Measurements from ENCODE around the gene CBLC. TPM values are rescaled to one million over a fixed set of nuclear protein-coding genes. Genes with fewer than 3 reads are reported as not detected.
A peak's percentile ranks its signal among the peaks of the same experiment; 100 is the strongest.

The CBLC gene
- total RNA-seq, 4 donors from 2014 or later = 84.2 to 197 (median 132) TPM

GRCh38 chr19:44792281-44792680 lies 14.6 kb downstream of the CBLC start:
- TF ChIP-seq CTCF (IDR thresholded peaks at IDR 0.05) (no peak), POLR2A (IDR thresholded peaks at IDR 0.05) (no peak)
- Histone ChIP-seq H3K4me3 (no peak overlapping the region), H3K36me3 (peaks cover 0 to 70% (median 0%) of the 10 kb centered on the region in 3 donors), H3K4me1 (peaks cover 0 to 10% (median 0%) of the 10 kb centered on the region in 4 donors), H3K27ac (no peak overlapping the region), H3K9me3 (no peaks in the 10 kb centered on the region), H3K27me3 (no peaks in the 10 kb centered on the region)
- no peak for DNase-seq

- no peak overlapping the region for H3K27ac ChIP-seq
Measured at GRCh38 chr19:44794610-44795009, 16.9 kb downstream of the CBLC start.

GRCh38 chr19:44795398-44795987 lies 17.8 kb downstream of the CBLC start:
- TF ChIP-seq POLR2A (IDR thresholded peaks at IDR 0.05) = no peak
- TF ChIP-seq CTCF (IDR thresholded peaks at IDR 0.05) = no peak
- H3K36me3 ChIP-seq = peaks cover 0 to 49% (median 0%) of the 10 kb centered on the region in 3 donors
- no peak overlapping the region for H3K4me3 ChIP-seq
- DNase-seq = no peak
- H3K9me3 ChIP-seq = no peaks in the 10 kb centered on the region
- no peak overlapping the region for H3K27ac ChIP-seq
- H3K4me1 ChIP-seq = peaks cover 0 to 16% (median 0%) of the 10 kb centered on the region in 4 donors
- H3K27me3 ChIP-seq = no peaks in the 10 kb centered on the region

More at GRCh38 chr19:44794610-44795009, 16.9 kb downstream of the CBLC start:
- peaks cover 0 to 52% (median 0%) of the 10 kb centered on the region in 3 donors for H3K36me3 ChIP-seq
- DNase-seq = no peak
- H3K4me3 ChIP-seq = no peak overlapping the region
- H3K9me3 ChIP-seq = no peaks in the 10 kb centered on the region
- no peaks in the 10 kb centered on the region for H3K27me3 ChIP-seq
- TF ChIP-seq POLR2A (IDR thresholded peaks at IDR 0.05) = no peak
- no peak for TF ChIP-seq CTCF (IDR thresholded peaks at IDR 0.05)
- peaks cover 0 to 10% (median 0%) of the 10 kb centered on the region in 4 donors for H3K4me1 ChIP-seq

GRCh38 chr19:44796701-44797115 lies 19.0 kb downstream of the CBLC start:
- Histone ChIP-seq H3K36me3 (peaks cover 0 to 42% (median 0%) of the 10 kb centered on the region in 3 donors), H3K4me1 (peaks cover 0 to 16% (median 0%) of the 10 kb centered on the region in 4 donors), H3K9me3 (no peaks in the 10 kb centered on the region), H3K27me3 (no peaks in the 10 kb centered on the region), H3K27ac (peak overlapping the region in 2 of 4 donors; percentile 42 to 49), H3K4me3 (no peak overlapping the region)
- no peak for TF ChIP-seq POLR2A (IDR thresholded peaks at IDR 0.05)
- peak in 2 of 3 donors; percentile 30 to 62 for DNase-seq

- H3K36me3 ChIP-seq = peaks cover 0 to 26% (median 0%) of the 10 kb centered on the region in 3 donors
- no peaks in the 10 kb centered on the region for H3K27me3 ChIP-seq
Measured at GRCh38 chr19:44799627-44800346, 22.1 kb downstream of the CBLC start.

GRCh38 chr19:44800461-44800860 lies 22.8 kb downstream of the CBLC start:
- H3K4me3 ChIP-seq = no peak overlapping the region
- H3K36me3 ChIP-seq = peaks cover 0 to 19% (median 0%) of the 10 kb centered on the region in 3 donors
- no peaks in the 10 kb centered on the region for H3K27me3 ChIP-seq
- H3K9me3 ChIP-seq = no peaks in the 10 kb centered on the region
- TF ChIP-seq POLR2A (IDR thresholded peaks at IDR 0.05) (no peak), CTCF (IDR thresholded peaks at IDR 0.05) (peak; percentile 69 to 95 (median 90))
- DNase-seq = peak; percentile 68 to 92 (median 88)
- H3K27ac ChIP-seq = no peak overlapping the region
- peaks cover 0 to 16% (median 0%) of the 10 kb centered on the region in 4 donors for H3K4me1 ChIP-seq

More at GRCh38 chr19:44799627-44800346, 22.1 kb downstream of the CBLC start:
- no peak overlapping the region for H3K4me3 ChIP-seq
- DNase-seq = no peak
- H3K9me3 ChIP-seq = no peaks in the 10 kb centered on the region
- H3K4me1 ChIP-seq = peaks cover 0 to 16% (median 0%) of the 10 kb centered on the region in 4 donors
- H3K27ac ChIP-seq = no peak overlapping the region
- TF ChIP-seq POLR2A (IDR thresholded peaks at IDR 0.05) = no peak
